ENCODE measurements around the gene PRLR. TPM values are rescaled to one million over a fixed set of nuclear protein-coding genes. Genes with fewer than 3 reads are reported as not detected.

The PRLR gene
- total and polyA plus RNA-seq, 10 of the 15 experiments (the other 5 are each of a cell fraction or from before 2014, with no cell fraction given) = 0.03 to 8.1 (median 0.20) TPM

DNA sequence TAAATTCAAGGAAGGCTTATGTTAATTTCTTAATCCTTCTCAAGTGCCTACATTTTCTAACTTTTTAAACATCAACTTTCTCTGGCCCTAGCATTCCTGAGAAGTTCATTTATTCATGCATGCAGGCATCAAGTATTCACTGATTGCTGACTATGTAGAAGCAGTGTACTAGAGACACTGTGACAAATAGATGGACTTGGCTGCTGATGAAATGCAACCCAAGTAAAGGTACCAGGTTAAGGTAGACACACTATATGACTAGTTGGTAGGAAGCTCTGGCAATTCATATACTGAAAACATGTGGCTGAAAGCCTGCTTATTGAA is 66.6 kb downstream of the PRLR start:
- Histone ChIP-seq H4K20me1 (ENCODE audit: control insufficient read depth, insufficient read depth) (no peaks in the 10 kb centered on the region), H3K4me3 (no peak overlapping the region), H3K36me3 (ENCODE audit: control insufficient read depth in 2 of 2, insufficient read depth in 2 of 2, low read length in 1 of 2) (no peaks in the 10 kb centered on the region), H3K9me3 (replicated peaks; ENCODE audit: control insufficient read depth, insufficient read depth, low read length) (no peaks in the 10 kb centered on the region), H3K4me1 (ENCODE audit: control insufficient read depth, insufficient read depth, low read length) (no peaks in the 10 kb centered on the region), H3K79me2 (ENCODE audit: control insufficient read depth, insufficient read depth, low read length) (no peaks in the 10 kb centered on the region), H3K4me2 (ENCODE audit: control insufficient read depth, insufficient read depth) (no peak overlapping the region), H3K9ac (ENCODE audit: control insufficient read depth, insufficient read depth, low read length) (no peak overlapping the region), H3K27me3 (replicated peaks in 1 of 2; ENCODE audit: control insufficient read depth in 2 of 2, insufficient read depth in 2 of 2, low read length in 1 of 2) (no peaks in the 10 kb centered on the region), H2AFZ (ENCODE audit: control insufficient read depth, low read depth, low read length) (no peak overlapping the region), H3K27ac (ENCODE audit: control insufficient read depth, insufficient read depth) (no peak overlapping the region)
- in situ Hi-C loops (cut with MboI) = no loop called here
- no TSS peak for BruUV-seq (replicated peaks)
- CTCF ChIA-PET = interaction anchor here (1.1 kb wide), 1 partner anchor 22 kb away, joined by 3 read pairs; no protein-coding TSS in a partner anchor
- POLR2A ChIA-PET = interaction anchor here (0.5 kb wide), 1 partner anchor 266 kb away, joined by 4 read pairs; no protein-coding TSS in a partner anchor
- ATAC-seq (no peak), DNase-seq (ENCODE audit: low read depth, low spot score) (no peak), FAIRE-seq (no peak)
- intact Hi-C loops (cut with micrococcal nuclease; ENCODE audit: unreplicated experiment) = no loop called here
- RAD21 ChIA-PET (ENCODE audit: unreplicated experiment) = no interaction called here
- no peak for TF ChIP-seq ZBED1 (IDR thresholded peaks at IDR 0.05; ENCODE audit: borderline replicate concordance)
- no peak for TF ChIP-seq MYB (IDR thresholded peaks at IDR 0.05; ENCODE audit: borderline replicate concordance, low read depth, low read length)
- TF ChIP-seq BRCA1 (IDR thresholded peaks at IDR 0.05; ENCODE audit: low read depth, low read length) = no peak
- TF ChIP-seq SP1 (IDR thresholded peaks at IDR 0.05; ENCODE audit: low read depth, low read length) = no peak
- TF ChIP-seq RELB (IDR thresholded peaks at IDR 0.05; ENCODE audit: low read depth) = no peak
- no peak for TF ChIP-seq E2F4 (IDR thresholded peaks at IDR 0.05; ENCODE audit: low read depth, low read length)
- TF ChIP-seq ETV6 (conservative IDR thresholded peaks at IDR 0.05 in 1 of 2, IDR thresholded peaks at IDR 0.05 in 1 of 2; ENCODE audit: borderline replicate concordance in 1 of 2, low read depth in 1 of 2) = no peak
- no peak for TF ChIP-seq BACH1 (IDR thresholded peaks at IDR 0.05; ENCODE audit: borderline replicate concordance)
- no peak for TF ChIP-seq ATF3 (IDR thresholded peaks at IDR 0.05; ENCODE audit: borderline replicate concordance, extremely low read depth, low read depth, low read length)
- no peak for TF ChIP-seq ZNF384 (IDR thresholded peaks at IDR 0.05; ENCODE audit: borderline replicate concordance, low read depth, low read length)
- TF ChIP-seq TCF3 (IDR thresholded peaks at IDR 0.05; ENCODE audit: borderline replicate concordance, insufficient read depth, low read depth, low read length) = no peak
- no peak for TF ChIP-seq RAD21 (IDR thresholded peaks at IDR 0.05; ENCODE audit: insufficient read depth, low read depth, low read length)
- no peak for TF ChIP-seq CHD1 (IDR thresholded peaks at IDR 0.05; ENCODE audit: low read depth, low read length)
- TF ChIP-seq, protein P1, sequence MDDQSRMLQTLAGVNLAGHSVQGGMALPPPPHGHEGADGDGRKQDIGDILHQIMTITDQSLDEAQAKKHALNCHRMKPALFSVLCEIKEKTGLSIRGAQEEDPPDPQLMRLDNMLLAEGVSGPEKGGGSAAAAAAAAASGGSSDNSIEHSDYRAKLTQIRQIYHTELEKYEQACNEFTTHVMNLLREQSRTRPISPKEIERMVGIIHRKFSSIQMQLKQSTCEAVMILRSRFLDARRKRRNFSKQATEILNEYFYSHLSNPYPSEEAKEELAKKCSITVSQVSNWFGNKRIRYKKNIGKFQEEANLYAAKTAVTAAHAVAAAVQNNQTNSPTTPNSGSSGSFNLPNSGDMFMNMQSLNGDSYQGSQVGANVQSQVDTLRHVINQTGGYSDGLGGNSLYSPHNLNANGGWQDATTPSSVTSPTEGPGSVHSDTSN (IDR thresholded peaks at IDR 0.05; ENCODE audit: insufficient replicate concordance, low read depth, low read length) = no peak
- SMC1A ChIA-PET (ENCODE audit: uncharacterized antibody, unreplicated experiment) = interaction anchor here (0.8 kb wide), 1 partner anchor 32 kb away, joined by 4 read pairs; no protein-coding TSS in a partner anchor
